Tibial nerve (tissue), 4 donors: ENCODE results near the gene MYRF. TPM values are rescaled to one million over a fixed set of nuclear protein-coding genes. Genes with fewer than 3 reads are reported as not detected.

Experiments
- DNase-seq, 2 donors: peaks; one replicate each; pipeline ENCODE4 v3.0.0-alpha.2; 2019; ENCODE audit warnings: low spot score in 2 of 2
- H3K27ac ChIP-seq, 4 donors: fragments of 200-600 bp; sonication (generic) in 3 of 4; one replicate each; pipeline ENCODE4 v1.5.1; 2017 to 2019; ENCODE audit warnings: mild to moderate bottlenecking in 1 of 4
- H3K27me3 ChIP-seq, 2 donors: fragments of 200-600 bp; sonication (generic) in 1 of 2; one replicate each; pipeline versions ENCODE4 v1.5.1 to v1.6.0; 2017 to 2019
- H3K36me3 ChIP-seq, 3 donors: fragments of 200-600 bp; sonication (generic); one replicate each; pipeline ENCODE4 v1.5.1; 2018 to 2019
- H3K4me1 ChIP-seq, 4 donors: fragments of 200-600 bp; sonication (generic) in 3 of 4; one replicate each; pipeline ENCODE4 v1.5.1; 2017 to 2019
- H3K4me3 ChIP-seq, 4 donors: fragments of 200-600 bp; sonication (generic) in 3 of 4; one replicate each; pipeline ENCODE4 v1.5.1; 2017 to 2019; ENCODE audit warnings: mild to moderate bottlenecking in 1 of 4, moderate library complexity in 1 of 4
- H3K9me3 ChIP-seq, 4 donors: fragments of 200-600 bp; sonication (generic) in 3 of 4; one replicate each; pipeline ENCODE4 v1.5.1; 2017 to 2019
- CTCF ChIP-seq, 5 experiments: fragments of 200-600 bp in 3 of 5; fragments of 450-650 bp in 2 of 5; sonication (generic) in 3 of 5; IDR thresholded peaks; one replicate each; pipeline ENCODE4 v1.5.1; 2016 to 2019; ENCODE audit warnings: antibody characterized with exemption in 5 of 5, mild to moderate bottlenecking in 3 of 5, moderate library complexity in 2 of 5
- EP300 ChIP-seq, 2 donors: sonication (generic); formaldehyde crosslinking; IDR thresholded peaks; one replicate each; pipeline ENCODE4 v1.6.1; 2017; ENCODE audit warnings: antibody characterized with exemption in 2 of 2, mild to moderate bottlenecking in 1 of 2
- POLR2A ChIP-seq, 2 donors: fragments of 450-650 bp; IDR thresholded peaks; one replicate each; pipeline ENCODE4 v1.6.1; 2017; ENCODE audit warnings: antibody characterized with exemption in 2 of 2, mild to moderate bottlenecking in 2 of 2, moderate library complexity in 2 of 2
- WGBS, 2 donors: methylation state at CpG; one replicate each; pipeline ENCODE4 v1.1.5; 2018; 5-methylcytosine and 5-hydroxymethylcytosine counted together
- total RNA-seq, 4 donors: library from RNA; depleted of rRNA; stranded (reverse); fragments of >200 nt; gene quantifications; one replicate each; pipeline ENCODE4 v1.1.0, GENCODE V29; 2016

The MYRF gene
- total RNA-seq, 4 donors from 2014 or later = 1.0 to 7.5 (median 2.1) TPM

- WGBS, 2 donors = 0 to 1% methylated on average over 54 to 62 of the region's 66 CpGs
- peak; percentile 88 to 92 for DNase-seq
- Histone ChIP-seq H3K4me3 (peak overlapping the region; percentile 79 to 87 (median 82)), H3K36me3 (peaks cover 0 to 29% (median 2%) of the 10 kb centered on the region in 3 donors), H3K4me1 (peaks cover 0 to 15% (median 0%) of the 10 kb centered on the region in 4 donors), H3K27me3 (no peaks in the 10 kb centered on the region), H3K27ac (peak overlapping the region; percentile 96 to 99 (median 98)), H3K9me3 (no peaks in the 10 kb centered on the region)
- peak; percentile 97 to 99 for TF ChIP-seq POLR2A (IDR thresholded peaks at IDR 0.05)
- peak in 2 of 5 experiments; percentile 27 to 46 for TF ChIP-seq CTCF (IDR thresholded peaks at IDR 0.05)
- TF ChIP-seq EP300 (IDR thresholded peaks at IDR 0.05) = peak; percentile 97 to 100
Measured at GRCh38 chr11:61814958-61815789, 62.7 kb downstream of the MYRF start.

- Histone ChIP-seq H3K4me3 (peak overlapping the region; percentile 79 to 87 (median 82)), H3K27ac (peak overlapping the region; percentile 96 to 99 (median 98)), H3K36me3 (peaks cover 0 to 20% (median 0%) of the 10 kb centered on the region in 3 donors), H3K27me3 (no peaks in the 10 kb centered on the region), H3K4me1 (peaks cover 0 to 15% (median 0%) of the 10 kb centered on the region in 4 donors), H3K9me3 (no peaks in the 10 kb centered on the region)
- peak; percentile 44 to 59 for DNase-seq
- 0 to 1% methylated on average over 54 to 58 of the region's 69 CpGs for WGBS, 2 donors
- TF ChIP-seq CTCF (IDR thresholded peaks at IDR 0.05) (no peak), POLR2A (IDR thresholded peaks at IDR 0.05) (peak in 1 of 2 donors; percentile 5)
Measured at GRCh38 chr11:61815790-61816735, 63.6 kb downstream of the MYRF start.

GRCh38 chr11:61816736-61817455, 64.5 kb downstream of the MYRF start, which contains the start of gene FADS1:
FADS1 (minus strand) TSS chr11:61817003; CDS start chr11:61816929, 74 bp downstream.
- peak; percentile 70 to 83 for DNase-seq
- H3K36me3 ChIP-seq = peaks cover 0 to 12% (median 0%) of the 10 kb centered on the region in 3 donors
- H3K4me1 ChIP-seq = peaks cover 0 to 15% (median 0%) of the 10 kb centered on the region in 4 donors
- H3K27me3 ChIP-seq = no peaks in the 10 kb centered on the region
- 1% methylated on average over 28 to 42 of the region's 73 CpGs for WGBS, 2 donors
- peak within 1 kb of the TSS; percentile 79 to 87 (median 82) for H3K4me3 ChIP-seq
- H3K9me3 ChIP-seq = no peaks in the 10 kb centered on the region
- H3K27ac ChIP-seq = peak within 1 kb of the TSS; percentile 96 to 99 (median 98)
- TF ChIP-seq EP300 (IDR thresholded peaks at IDR 0.05) (peak; percentile 55 to 88), CTCF (IDR thresholded peaks at IDR 0.05) (peak; percentile 43 to 75 (median 68)), POLR2A (IDR thresholded peaks at IDR 0.05) (peak; percentile 75 to 79)

GRCh38 chr11:61817471-61818202, 65.2 kb downstream of the MYRF start:
- no peaks in the 10 kb centered on the region for H3K9me3 ChIP-seq
- peak overlapping the region; percentile 96 to 99 (median 98) for H3K27ac ChIP-seq
- peak overlapping the region; percentile 79 to 87 (median 82) for H3K4me3 ChIP-seq
- H3K27me3 ChIP-seq = no peaks in the 10 kb centered on the region
- no peak for DNase-seq
- H3K36me3 ChIP-seq = peaks cover 0 to 5% (median 0%) of the 10 kb centered on the region in 3 donors
- no peak for TF ChIP-seq EP300 (IDR thresholded peaks at IDR 0.05)
- TF ChIP-seq CTCF (IDR thresholded peaks at IDR 0.05) = no peak
- TF ChIP-seq POLR2A (IDR thresholded peaks at IDR 0.05) = no peak
- H3K4me1 ChIP-seq = peaks cover 0 to 15% (median 0%) of the 10 kb centered on the region in 4 donors
- 49 to 59% methylated on average over 6 of the region's 6 CpGs for WGBS, 2 donors
